Adrenal gland (tissue), 5 donors: ENCODE data around the gene COMP.

Source experiments
- POLR2A ChIP-seq, 2 donors: fragments of 450-650 bp; IDR thresholded peaks; one replicate each; pipeline ENCODE4 v1.6.1; 2017; ENCODE audit warnings: antibody characterized with exemption in 2 of 2, mild to moderate bottlenecking in 2 of 2, moderate library complexity in 1 of 2
- TF ChIP-seq, protein P1 (sequence below), 6 experiments: fragments of 450-650 bp in 4 of 6; fragments of 200-600 bp in 2 of 6; sonication (generic) in 1 of 6; IDR thresholded peaks; 1 replicate in 5 of 6; 2 replicates in 1 of 6; pipeline versions ENCODE4 v1.5.1 to v1.8.0; 2016 to 2021; ENCODE audit warnings: antibody characterized with exemption in 6 of 6, mild to moderate bottlenecking in 2 of 6, moderate library complexity in 1 of 6
- donor health status: DM: no; HTN: no; CAD: no.

DNA sequence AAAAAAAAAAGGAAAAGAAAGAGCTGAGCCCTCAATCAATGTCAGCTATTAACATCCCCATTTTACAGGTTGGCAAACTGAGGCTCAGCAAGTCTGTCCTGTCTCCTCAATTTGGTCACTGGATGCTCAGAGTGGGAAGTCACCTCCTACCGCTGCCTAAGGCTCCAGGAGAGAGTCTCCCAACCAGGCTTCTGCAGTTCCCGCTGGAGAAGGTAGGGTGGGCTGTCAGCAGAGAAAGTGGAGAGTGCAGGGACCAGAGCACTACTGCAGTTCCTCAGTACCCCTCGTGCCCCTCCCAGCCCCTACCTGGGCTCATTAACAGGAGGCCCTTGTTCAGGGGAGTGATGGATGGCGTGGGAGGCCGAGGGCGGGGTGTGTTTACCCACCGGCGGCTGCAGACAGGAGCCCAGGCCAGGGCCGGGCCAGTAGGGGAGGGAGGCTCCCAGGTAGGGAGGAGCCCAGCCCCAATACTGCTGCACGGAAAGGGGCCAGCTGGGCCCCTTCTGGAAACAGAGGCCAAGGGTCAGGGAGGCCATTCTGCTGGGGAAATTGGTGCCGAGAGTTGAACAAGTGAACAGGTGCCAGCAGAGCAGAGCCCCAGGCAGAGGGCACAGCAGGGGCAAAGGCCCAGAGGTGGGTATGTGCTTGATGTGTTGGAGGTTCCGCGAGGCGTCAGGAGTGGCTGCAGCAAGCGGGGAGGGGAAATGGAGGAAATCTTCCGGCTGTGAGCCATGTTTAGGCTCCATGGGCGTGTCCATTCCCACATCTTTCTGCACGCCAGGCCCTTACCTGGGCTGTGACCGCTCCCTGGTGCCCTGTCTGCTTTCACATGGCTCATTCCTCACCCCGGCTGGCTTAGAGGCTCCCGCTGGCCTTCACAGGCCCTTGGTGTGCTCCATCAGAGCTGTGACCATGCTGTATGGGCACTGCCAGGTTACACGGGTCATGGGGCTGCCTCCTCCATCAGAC lies 7.6 kb upstream of the COMP start:
- TF ChIP-seq, protein P1, sequence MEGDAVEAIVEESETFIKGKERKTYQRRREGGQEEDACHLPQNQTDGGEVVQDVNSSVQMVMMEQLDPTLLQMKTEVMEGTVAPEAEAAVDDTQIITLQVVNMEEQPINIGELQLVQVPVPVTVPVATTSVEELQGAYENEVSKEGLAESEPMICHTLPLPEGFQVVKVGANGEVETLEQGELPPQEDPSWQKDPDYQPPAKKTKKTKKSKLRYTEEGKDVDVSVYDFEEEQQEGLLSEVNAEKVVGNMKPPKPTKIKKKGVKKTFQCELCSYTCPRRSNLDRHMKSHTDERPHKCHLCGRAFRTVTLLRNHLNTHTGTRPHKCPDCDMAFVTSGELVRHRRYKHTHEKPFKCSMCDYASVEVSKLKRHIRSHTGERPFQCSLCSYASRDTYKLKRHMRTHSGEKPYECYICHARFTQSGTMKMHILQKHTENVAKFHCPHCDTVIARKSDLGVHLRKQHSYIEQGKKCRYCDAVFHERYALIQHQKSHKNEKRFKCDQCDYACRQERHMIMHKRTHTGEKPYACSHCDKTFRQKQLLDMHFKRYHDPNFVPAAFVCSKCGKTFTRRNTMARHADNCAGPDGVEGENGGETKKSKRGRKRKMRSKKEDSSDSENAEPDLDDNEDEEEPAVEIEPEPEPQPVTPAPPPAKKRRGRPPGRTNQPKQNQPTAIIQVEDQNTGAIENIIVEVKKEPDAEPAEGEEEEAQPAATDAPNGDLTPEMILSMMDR (IDR thresholded peaks at IDR 0.05), result no peak
- TF ChIP-seq POLR2A (IDR thresholded peaks at IDR 0.05), result no peak
